Measurements from ENCODE around the gene ABCB9.
"Not testable (repeated sequence)": the region's sequence is repeated elsewhere in the genome, so short reads cannot be mapped to it uniquely, and the experiment has no call there.

Gene ABCB9

GRCh38 chr12:122934722-122935121 lies 31.5 kb downstream of the ABCB9 start:
- DNase-seq = no peak

GRCh38 chr12:122932207-122932606 lies 34.1 kb downstream of the ABCB9 start:
- no peak for DNase-seq

- DNase-seq = no peak
Measured at GRCh38 chr12:122929812-122930211, 36.5 kb downstream of the ABCB9 start.

- DNase-seq = no peak
Measured at GRCh38 chr12:122929148-122929538, 37.1 kb downstream of the ABCB9 start.

GRCh38 chr12:122928404-122929147 lies 37.7 kb downstream of the ABCB9 start:
- DNase-seq = no peak

DNA sequence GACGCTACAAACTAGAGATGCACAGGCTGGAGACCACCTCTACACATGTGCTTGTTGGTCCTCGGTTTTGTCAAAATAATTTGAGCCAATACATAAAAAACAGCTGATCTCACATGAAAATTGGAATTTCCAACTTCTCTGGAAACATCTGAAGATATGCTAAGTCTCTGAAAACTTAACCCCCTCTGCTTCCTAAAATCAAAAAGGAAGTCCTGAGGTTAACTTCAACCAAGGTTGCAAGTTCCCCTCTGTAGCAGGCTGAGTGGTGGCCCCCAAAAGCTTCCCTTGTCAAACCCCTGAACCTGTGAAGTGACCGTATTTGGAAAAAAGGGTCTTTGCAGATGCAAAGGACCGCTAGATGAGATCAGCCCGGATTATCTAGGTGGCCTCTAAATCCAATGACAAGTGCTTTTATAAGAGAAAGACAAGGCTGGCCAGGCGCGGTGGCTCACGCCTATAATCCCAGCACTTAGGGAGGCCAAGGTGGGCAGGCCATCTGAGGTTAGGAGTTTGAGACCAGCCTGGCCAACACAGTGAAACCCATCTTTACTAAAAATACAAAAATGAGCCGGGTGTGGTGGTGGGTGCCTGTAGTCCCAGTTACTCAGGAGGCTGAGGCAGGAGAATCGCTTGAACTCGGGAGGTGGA lies 38.4 kb downstream of the ABCB9 start:
- DNase-seq = no peak

DNA sequence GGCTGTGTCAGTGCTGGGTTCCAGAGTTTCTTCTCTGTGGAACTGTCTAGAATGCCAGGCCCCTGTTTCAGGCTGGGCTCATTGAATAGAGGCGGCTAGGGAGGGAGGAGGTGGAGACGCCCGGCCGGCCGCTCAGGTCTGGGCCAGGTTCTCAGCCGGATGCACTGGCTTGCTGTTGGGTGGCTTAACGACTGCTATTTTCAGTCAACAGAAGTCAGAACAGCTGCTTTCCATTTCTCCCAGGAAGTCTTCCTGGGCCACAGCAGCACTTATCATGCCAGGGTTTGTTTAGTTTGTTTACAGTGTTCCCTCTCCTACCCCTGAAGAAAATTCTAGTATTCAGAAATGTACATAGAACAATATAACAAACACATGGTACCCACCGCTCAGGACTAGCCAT lies 44.3 kb downstream of the ABCB9 start:
- DNase-seq = no peak

DNA sequence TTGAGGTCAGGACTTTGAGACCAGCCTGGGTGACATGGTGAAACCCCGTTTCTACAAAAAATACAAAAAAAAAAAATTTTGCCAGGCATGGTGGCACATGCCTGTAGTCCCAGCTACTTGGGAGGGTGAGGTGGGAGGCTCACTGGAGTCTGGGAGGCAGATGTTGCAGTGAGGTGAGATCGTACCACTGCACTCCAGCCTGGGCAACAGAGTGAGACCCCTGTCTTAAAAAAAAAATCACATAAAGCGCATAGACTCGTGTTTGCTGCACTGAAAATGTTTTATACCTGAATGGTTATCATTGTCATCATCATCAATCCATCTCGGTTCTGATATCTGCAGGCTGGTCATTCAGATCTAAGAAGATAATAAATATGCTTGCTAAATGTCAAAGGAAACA lies 45.6 kb downstream of the ABCB9 start:
- DNase-seq = no peak

GRCh38 chr12:122918827-122919226 lies 47.4 kb downstream of the ABCB9 start:
- no peak for DNase-seq

- DNase-seq = no peak
Measured at GRCh38 chr12:122917507-122918121, 48.6 kb downstream of the ABCB9 start.

- DNase-seq = peak; percentile 35
Measured at GRCh38 chr12:122909442-122910288, 56.6 kb downstream of the ABCB9 start.

GRCh38 chr12:122908915-122909314 lies 57.3 kb downstream of the ABCB9 start:
- DNase-seq = no peak

- DNase-seq = not testable (repeated sequence)
Measured at GRCh38 chr12:122905258-122905657, 61.0 kb downstream of the ABCB9 start.

DNA sequence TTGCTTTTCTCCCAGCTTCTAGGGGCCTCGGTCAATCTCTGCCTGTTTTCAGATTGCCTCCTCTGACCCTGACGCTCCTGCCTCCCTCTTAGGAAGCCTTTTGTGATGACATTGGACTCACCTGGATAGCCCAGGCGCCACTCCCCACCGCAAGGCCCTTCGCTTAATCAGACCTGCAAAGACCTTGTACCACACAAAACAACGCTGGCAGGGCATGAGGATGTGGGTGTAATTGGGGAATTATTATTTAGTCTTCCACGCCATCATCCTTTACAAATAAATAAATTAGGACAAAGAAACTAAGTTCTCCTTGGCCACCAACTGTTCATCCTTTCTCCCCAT lies 62.6 kb downstream of the ABCB9 start:
- no peak for DNase-seq

GRCh38 chr12:122902854-122903692 lies 63.2 kb downstream of the ABCB9 start:
- DNase-seq = no peak

GRCh38 chr12:122899887-122900286 lies 66.4 kb downstream of the ABCB9 start:
- DNase-seq = no peak

GRCh38 chr12:122896662-122897061 lies 69.6 kb downstream of the ABCB9 start:
- DNase-seq = no peak

- DNase-seq = peak; percentile 56
Measured at GRCh38 chr12:122895704-122896636, 70.3 kb downstream of the ABCB9 start, which contains the start of gene VPS37B. Gene VPS37B, minus strand, starts transcription at chr12:122896124. Its CDS starts 62 bp downstream, at chr12:122896062.

DNA sequence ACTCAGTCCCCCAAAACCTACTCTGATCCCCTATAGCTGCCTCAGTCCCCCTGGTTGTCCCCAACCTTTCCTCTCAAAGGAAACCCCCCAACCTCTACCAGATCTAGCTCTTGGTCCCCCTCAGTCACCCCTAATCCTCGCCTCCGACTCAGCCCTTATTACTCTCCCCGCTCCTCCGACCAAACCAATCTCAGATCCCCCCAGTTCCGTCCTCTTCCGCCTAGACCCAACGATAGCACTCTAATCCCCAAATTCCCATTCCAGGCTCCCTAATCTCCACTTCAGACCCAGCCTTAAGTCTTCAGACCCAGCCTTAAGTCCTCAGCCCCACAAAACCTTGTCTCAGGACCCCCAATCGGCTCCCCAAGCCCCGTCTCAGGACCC lies 71.0 kb downstream of the ABCB9 start:
- DNase-seq = no peak

GRCh38 chr12:122894193-122895121 lies 71.8 kb downstream of the ABCB9 start:
- DNase-seq = no peak

Measured in SHP77 treated with DMSO at 0.1 percent for 48 hours (cell line).